GM23248 (cell line): ENCODE data around the gene CEP192. TPM values are rescaled to one million over a fixed set of nuclear protein-coding genes. Genes with fewer than 3 reads are reported as not detected.
A peak's percentile ranks its signal among the peaks of the same experiment; 100 is the strongest.

ENCODE experiments used
- DNase-seq: peaks from one replicate; pipeline ENCODE4 v3.0.0-alpha.2; 2015
- H2AFZ ChIP-seq: fragments of 200-600 bp; sonication (generic); 2 replicates; pipeline ENCODE4 v1.6.1; 2016; ENCODE audit warnings: antibody characterized with exemption
- H3F3A ChIP-seq: fragments of 200-600 bp; sonication (generic); 2 replicates; pipeline ENCODE4 v1.6.1; 2016; ENCODE audit warnings: mild to moderate bottlenecking, antibody characterized with exemption, mixed run types; ENCODE audit not compliant: insufficient read depth
- H3K27ac ChIP-seq: fragments of 200-600 bp; sonication (generic); 2 replicates; pipeline ENCODE4 v1.5.1; 2016; ENCODE audit warnings: mild to moderate bottlenecking
- H3K27me3 ChIP-seq: fragments of 200-600 bp; sonication (generic); replicated peaks from 2 replicates; pipeline ENCODE4 v1.6.1; 2016; ENCODE audit warnings: mild to moderate bottlenecking; ENCODE audit not compliant: insufficient read depth
- H3K36me3 ChIP-seq: fragments of 200-600 bp; sonication (generic); 2 replicates; pipeline ENCODE4 v1.6.1; 2016; ENCODE audit warnings: low read depth, mild to moderate bottlenecking
- H3K4me1 ChIP-seq: fragments of 200-600 bp; sonication (generic); 2 replicates; pipeline ENCODE4 v1.6.1; 2016; ENCODE audit warnings: mild to moderate bottlenecking; ENCODE audit not compliant: insufficient read depth
- H3K4me2 ChIP-seq: fragments of 200-600 bp; sonication (generic); one replicate; pipeline ENCODE4 v1.6.1; 2016; ENCODE audit warnings: mild to moderate bottlenecking; ENCODE audit not compliant: unreplicated experiment
- H3K4me3 ChIP-seq: fragments of 200-600 bp; sonication (generic); 2 replicates; pipeline ENCODE4 v1.5.1; 2016; ENCODE audit warnings: mild to moderate bottlenecking
- H3K79me2 ChIP-seq: fragments of 200-600 bp; sonication (generic); 2 replicates; pipeline ENCODE4 v1.6.1; 2016; ENCODE audit warnings: mild to moderate bottlenecking; ENCODE audit not compliant: insufficient read depth
- H3K9ac ChIP-seq: fragments of 200-600 bp; sonication (generic); 2 replicates; pipeline ENCODE4 v1.6.1; 2016; ENCODE audit warnings: mild to moderate bottlenecking
- H3K9me2 ChIP-seq: fragments of 200-600 bp; sonication (generic); 2 replicates; pipeline ENCODE4 v1.6.1; 2016; ENCODE audit warnings: mixed run types, mild to moderate bottlenecking, moderate library complexity; ENCODE audit not compliant: insufficient read depth
- H3K9me3 ChIP-seq: fragments of 200-600 bp; sonication (generic); one replicate; pipeline ENCODE4 v1.6.1; 2017; ENCODE audit warnings: low read depth
- H4K20me1 ChIP-seq: fragments of 200-600 bp; sonication (generic); 2 replicates; pipeline ENCODE4 v1.6.0; 2016; ENCODE audit not compliant: insufficient read depth
- EZH2 ChIP-seq: fragments of 200-600 bp; sonication (generic); IDR thresholded peaks from 2 replicates; pipeline ENCODE4 v1.6.1; 2018; ENCODE audit warnings: antibody characterized with exemption, mild to moderate bottlenecking; ENCODE audit not compliant: insufficient read depth, poor library complexity, severe bottlenecking
- EZH2phosphoT487 ChIP-seq: fragments of 200-600 bp; sonication (generic); IDR thresholded peaks from 2 replicates; pipeline ENCODE4 v1.6.1; 2018; ENCODE audit warnings: antibody characterized with exemption, moderate library complexity, mild to moderate bottlenecking, low read depth; ENCODE audit not compliant: insufficient read depth
- WGBS, 2 experiments: methylation state at CpG; one replicate each; pipeline ENCODE4 v1.1.6; 2015 to 2017; ENCODE audit warnings: low lambda C conversion rate in 2 of 2, low coverage in 1 of 2; ENCODE audit errors: missing lambda C conversion rate in 2 of 2; 5-methylcytosine and 5-hydroxymethylcytosine counted together
- in situ Hi-C: fragments of 300-500 bp; cut with MboI; formaldehyde crosslinking; loops from 2 replicates; pipeline ENCODE4 v1.15.0; 2020
- polyA plus RNA-seq: library from polyadenylated mRNA; unstranded; fragments of >200 nt; fragmentation: Nextera tagmentation; extraction: Ambion mirVana; gene quantifications from 2 replicates; pipeline ENCODE4 v1.2.1, GENCODE V29; 2016
- total RNA-seq: library from RNA; depleted of rRNA; stranded (reverse); fragments of >200 nt; shearing (Covaris generic); gene quantifications from 2 replicates; pipeline ENCODE4 v1.2.3, GENCODE V29; 2014

CEP192 gene
- total and polyA plus RNA-seq, 2 experiments from 2014 or later, result 7.4 to 21.5 TPM

- Histone ChIP-seq H3K9me3 (no peaks in the 10 kb centered on the region), H2AFZ (peak overlapping the region; percentile 67), H3K4me2 (peak overlapping the region; percentile 69), H3F3A (0 out of 2 replicates have a peak, but pooled peaks cover 10% of the 10 kb centered on the region), H3K9me2 (no peaks in the 10 kb centered on the region), H3K36me3 (no peaks in the 10 kb centered on the region), H3K27ac (no peak overlapping the region), H3K79me2 (no peaks in the 10 kb centered on the region), H3K27me3 (peaks cover 6% of the 10 kb centered on the region; the same call in 1 of the 2 replicates), H3K4me1 (no peaks in the 10 kb centered on the region), H4K20me1 (no peaks in the 10 kb centered on the region), H3K9ac (peak overlapping the region; percentile 29), H3K4me3 (peak overlapping the region; percentile 72)
- TF ChIP-seq EZH2phosphoT487 (no peak), EZH2 (no peak)
- peak; percentile 56 for DNase-seq
- in situ Hi-C loops, result no loop called here
- 3 to 5% methylated on average over 58 to 70 of the region's 74 CpGs for WGBS, 2 experiments
Observed at GRCh38 chr18:13136904-13137669, 145.9 kb downstream of the CEP192 start.

DNA sequence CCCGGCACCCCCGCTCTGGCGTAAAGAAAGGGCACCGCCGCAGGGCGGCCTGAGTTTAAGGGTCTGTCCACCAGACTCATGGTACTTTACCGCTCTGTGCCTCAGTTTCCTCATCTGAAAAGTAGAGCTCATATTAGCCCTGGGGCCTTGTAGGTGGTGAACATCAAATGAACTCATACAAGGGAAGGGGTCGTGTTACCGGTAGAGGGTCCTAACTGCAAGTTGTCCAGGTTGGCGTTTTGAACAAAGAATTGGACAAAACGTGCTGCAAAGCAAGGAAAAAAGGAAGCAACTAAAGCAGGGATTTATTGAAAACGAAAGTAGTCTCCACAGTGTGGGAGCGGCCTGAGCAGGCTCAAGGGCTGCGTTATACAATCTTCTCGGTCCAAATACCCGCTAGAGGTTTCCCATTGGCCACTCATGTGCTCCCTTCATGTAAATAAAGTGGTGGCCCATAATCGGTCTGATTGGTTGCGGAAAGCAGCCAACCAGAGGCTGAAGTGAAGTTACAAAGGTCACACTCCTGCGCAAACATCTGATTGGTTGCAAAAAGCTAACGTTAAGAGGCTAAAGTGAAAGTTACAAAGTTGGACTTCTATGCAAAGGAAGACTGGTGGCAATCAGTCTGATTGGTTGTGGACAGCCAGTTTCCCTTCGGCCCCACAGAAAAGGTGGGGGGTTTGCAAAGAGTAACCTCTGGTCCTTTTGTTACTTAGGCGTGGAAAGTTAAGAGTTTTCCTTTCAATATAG is 146.7 kb downstream of the CEP192 start:
- TF ChIP-seq EZH2phosphoT487 (no peak), EZH2 (no peak)
- Histone ChIP-seq H3K4me3 (peak overlapping the region; percentile 72), H3K9me3 (no peaks in the 10 kb centered on the region), H3K9me2 (no peaks in the 10 kb centered on the region), H3K79me2 (no peaks in the 10 kb centered on the region), H2AFZ (no peak overlapping the region; the same call in 1 of the 2 replicates), H3K27ac (no peak overlapping the region), H4K20me1 (no peaks in the 10 kb centered on the region), H3F3A (0 out of 2 replicates have a peak, but pooled peaks cover 8% of the 10 kb centered on the region), H3K9ac (no peak overlapping the region), H3K27me3 (peaks cover 6% of the 10 kb centered on the region; the same call in 1 of the 2 replicates), H3K4me1 (no peaks in the 10 kb centered on the region), H3K36me3 (no peaks in the 10 kb centered on the region), H3K4me2 (peak overlapping the region; percentile 69)
- peak; percentile 9 for DNase-seq
- in situ Hi-C loops, result no loop called here
- 73 to 74% methylated on average over 22 of the region's 22 CpGs for WGBS, 2 experiments

GRCh38 chr18:13138420-13139139 is 147.4 kb downstream of the CEP192 start:
- no peak overlapping the region for H3K4me2 ChIP-seq
- H3K4me1 ChIP-seq, result no peaks in the 10 kb centered on the region
- peaks cover 6% of the 10 kb centered on the region; the same call in 1 of the 2 replicates for H3K27me3 ChIP-seq
- no peak overlapping the region for H3K27ac ChIP-seq
- H3K9me2 ChIP-seq, result no peaks in the 10 kb centered on the region
- H3F3A ChIP-seq, result 0 out of 2 replicates have a peak, but pooled peaks cover 1% of the 10 kb centered on the region
- no peaks in the 10 kb centered on the region for H3K9me3 ChIP-seq
- no peaks in the 10 kb centered on the region for H3K79me2 ChIP-seq
- H4K20me1 ChIP-seq, result no peaks in the 10 kb centered on the region
- H3K36me3 ChIP-seq, result no peaks in the 10 kb centered on the region
- WGBS, 2 experiments, result 96 to 97% methylated on average over 21 of the region's 21 CpGs
- in situ Hi-C loops, result no loop called here
- DNase-seq, result no peak
- no peak overlapping the region for H2AFZ ChIP-seq
- no peak overlapping the region for H3K4me3 ChIP-seq
- TF ChIP-seq EZH2phosphoT487 (no peak), EZH2 (no peak)
- no peak overlapping the region for H3K9ac ChIP-seq

DNA sequence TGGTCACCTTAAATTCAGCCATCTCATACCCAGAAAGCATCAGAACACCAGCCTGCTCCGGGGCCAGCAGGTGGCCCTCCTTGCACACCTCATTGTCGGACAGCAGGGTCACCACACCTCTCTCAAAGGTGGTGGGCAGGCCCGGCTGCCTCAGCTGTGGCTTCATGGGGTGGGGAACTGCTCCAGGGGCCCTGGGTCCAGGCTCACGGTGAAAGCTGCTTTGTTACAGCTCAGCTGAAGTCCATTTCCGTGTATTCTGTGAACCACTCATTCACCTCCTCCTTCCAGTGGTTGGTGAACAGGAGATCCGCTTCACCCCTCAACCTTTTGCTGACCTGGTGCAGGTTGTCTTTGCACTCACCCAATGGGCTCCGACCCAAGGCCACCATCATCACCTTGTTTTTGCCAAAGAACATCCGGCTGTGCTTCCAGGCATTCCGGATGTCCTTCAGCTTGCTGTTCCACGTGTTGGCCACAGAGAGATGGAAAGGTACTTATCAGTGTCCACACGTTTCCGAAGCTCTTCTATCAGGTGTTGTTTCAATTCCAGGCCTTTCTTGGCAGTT is 148.8 kb downstream of the CEP192 start:
- no peak overlapping the region for H3K27ac ChIP-seq
- no peak overlapping the region for H3K4me3 ChIP-seq
- DNase-seq, result no peak
- 68 to 69% methylated on average over 12 of the region's 12 CpGs for WGBS, 2 experiments
- H3K9me2 ChIP-seq, result no peaks in the 10 kb centered on the region
- no peaks in the 10 kb centered on the region for H4K20me1 ChIP-seq
- H3K36me3 ChIP-seq, result no peaks in the 10 kb centered on the region
- no peaks in the 10 kb centered on the region for H3K4me1 ChIP-seq
- peaks cover 6% of the 10 kb centered on the region; the same call in 1 of the 2 replicates for H3K27me3 ChIP-seq
- no peak overlapping the region for H3K9ac ChIP-seq
- H3K9me3 ChIP-seq, result no peaks in the 10 kb centered on the region
- no peaks in the 10 kb centered on the region for H3K79me2 ChIP-seq
- no peak overlapping the region for H2AFZ ChIP-seq
- TF ChIP-seq EZH2phosphoT487, result no peak
- no peak for TF ChIP-seq EZH2
- H3F3A ChIP-seq, result no peaks in the 10 kb centered on the region
- in situ Hi-C loops, result no loop called here
- no peak overlapping the region for H3K4me2 ChIP-seq
